ENCODE data around the gene CRHR1.
A peak's percentile ranks its signal among the peaks of the same experiment; 100 is the strongest.

The CRHR1 gene

DNA sequence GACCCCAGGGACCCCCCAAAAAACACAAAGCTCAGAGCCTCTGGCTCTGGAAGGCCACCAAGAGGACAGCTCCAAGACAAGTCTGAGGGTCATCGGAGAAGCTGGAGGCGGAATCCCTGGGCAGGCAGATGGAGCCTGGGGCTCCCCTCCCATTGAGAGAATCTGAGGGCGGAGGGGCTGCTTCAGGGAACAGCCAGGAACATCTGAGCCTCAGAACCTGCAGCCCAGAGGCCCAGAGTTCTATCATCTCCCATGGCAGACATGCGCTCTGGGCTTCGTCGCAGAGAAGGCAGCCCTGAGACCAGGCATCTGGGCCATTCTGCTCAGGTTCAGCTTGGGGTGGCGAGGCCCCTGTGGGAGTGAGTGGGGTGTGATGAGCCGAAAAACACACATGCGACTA, 53.5 kb downstream of the CRHR1 start:
- ATAC-seq (no peak), DNase-seq (no peak)
- H3K27me3 Mint-ChIP-seq = peaks cover 8% of the 10 kb centered on the region
- no peaks in the 10 kb centered on the region for H3K4me1 Mint-ChIP-seq
- H3K27ac Mint-ChIP-seq = no peak overlapping the region
- H3K4me3 Mint-ChIP-seq = no peak overlapping the region
- H3K9me3 Mint-ChIP-seq = no peaks in the 10 kb centered on the region

- Mint-ChIP-seq H3K4me1 (no peaks in the 10 kb centered on the region), H3K27me3 (peaks cover 8% of the 10 kb centered on the region), H3K4me3 (no peak overlapping the region), H3K27ac (peak overlapping the region in 1 of 2 donors; percentile 77), H3K9me3 (no peaks in the 10 kb centered on the region)
- DNase-seq = no peak
- no peak for ATAC-seq
Measured at GRCh38 chr17:45838751-45839295, 54.7 kb downstream of the CRHR1 start.

GRCh38 chr17:45839442-45839841, 55.3 kb downstream of the CRHR1 start:
- ATAC-seq (no peak), DNase-seq (no peak)
- Mint-ChIP-seq H3K4me3 (no peak overlapping the region), H3K27me3 (peaks cover 8% of the 10 kb centered on the region), H3K9me3 (no peaks in the 10 kb centered on the region), H3K4me1 (no peaks in the 10 kb centered on the region), H3K27ac (no peak overlapping the region)

- H3K4me3 Mint-ChIP-seq = no peak overlapping the region
- ATAC-seq = no peak
- no peak for DNase-seq
- peaks cover 1% of the 10 kb centered on the region for H3K27me3 Mint-ChIP-seq
- H3K27ac Mint-ChIP-seq = no peak overlapping the region
- no peaks in the 10 kb centered on the region for H3K4me1 Mint-ChIP-seq
- no peaks in the 10 kb centered on the region for H3K9me3 Mint-ChIP-seq
Measured at GRCh38 chr17:45841186-45841585, 57.1 kb downstream of the CRHR1 start.

GRCh38 chr17:45841883-45842525, 57.9 kb downstream of the CRHR1 start:
- H3K4me1 Mint-ChIP-seq = no peaks in the 10 kb centered on the region
- DNase-seq = no peak

DNA sequence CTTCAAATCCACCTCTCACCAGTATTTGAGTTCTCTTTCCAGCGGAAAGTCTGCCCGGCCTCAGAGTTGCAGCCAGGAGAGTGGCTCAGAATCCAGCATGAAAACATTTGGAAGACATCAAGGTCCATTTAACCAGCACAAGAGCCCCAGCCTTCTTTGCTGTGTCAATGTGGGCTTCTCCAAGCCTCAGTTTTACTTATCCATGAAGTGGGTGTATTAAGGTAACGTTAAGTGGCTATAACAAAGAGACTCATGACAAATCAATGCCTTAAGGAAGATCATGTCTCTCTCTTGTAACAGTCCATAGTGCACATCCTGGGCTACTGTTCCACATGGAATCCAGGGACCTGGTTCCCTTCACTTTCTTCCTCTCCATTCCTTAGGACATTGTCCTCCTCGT, 59.6 kb downstream of the CRHR1 start:
- no peak for ATAC-seq
- Mint-ChIP-seq H3K9me3 (no peaks in the 10 kb centered on the region), H3K27ac (no peak overlapping the region), H3K4me3 (no peak overlapping the region), H3K4me1 (no peaks in the 10 kb centered on the region), H3K27me3 (no peaks in the 10 kb centered on the region)
- no peak for DNase-seq

More at GRCh38 chr17:45841883-45842525, 57.9 kb downstream of the CRHR1 start:
- H3K4me3 Mint-ChIP-seq = no peak overlapping the region
- no peaks in the 10 kb centered on the region for H3K9me3 Mint-ChIP-seq
- no peak for ATAC-seq
- no peak overlapping the region for H3K27ac Mint-ChIP-seq
- H3K27me3 Mint-ChIP-seq = no peaks in the 10 kb centered on the region

DNA sequence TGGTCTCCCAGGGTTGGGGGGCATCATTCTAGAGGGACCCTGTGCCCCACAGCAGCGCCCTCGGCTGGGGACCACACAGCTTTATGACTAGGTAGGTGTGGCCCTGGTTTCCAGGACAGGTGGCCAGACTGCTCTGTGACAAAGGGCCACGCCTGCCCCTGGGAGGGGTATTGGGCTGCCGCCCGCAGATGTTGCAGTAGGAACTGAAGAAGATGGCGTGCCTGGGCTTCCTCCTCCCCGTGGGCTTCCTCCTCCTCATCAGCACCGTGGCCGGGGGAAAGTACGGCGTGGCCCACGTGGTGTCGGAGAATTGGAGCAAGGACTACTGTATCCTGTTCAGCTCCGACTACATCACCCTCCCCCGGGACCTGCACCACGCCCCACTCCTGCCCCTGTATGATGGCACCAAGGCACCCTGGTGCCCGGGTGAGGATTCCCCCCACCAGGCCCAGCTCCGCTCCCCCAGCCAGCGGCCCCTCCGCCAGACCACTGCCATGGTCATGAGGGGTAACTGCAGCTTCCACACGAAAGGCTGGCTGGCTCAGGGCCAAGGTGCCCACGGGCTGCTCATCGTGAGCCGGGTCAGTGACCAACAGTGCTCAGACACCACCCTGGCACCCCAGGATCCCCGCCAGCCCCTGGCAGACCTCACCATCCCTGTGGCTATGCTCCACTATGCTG, 60.7 kb downstream of the CRHR1 start, which contains the start of gene SPPL2C:
TSS of gene SPPL2C (plus strand) at position 187 of the 681 bp plus-strand sequence. CDS start at position 213, 26 bp downstream.
- Mint-ChIP-seq H3K4me1 (no peaks in the 10 kb centered on the region), H3K4me3 (no peak within 1 kb of the TSS), H3K27me3 (no peaks in the 10 kb centered on the region), H3K9me3 (no peaks in the 10 kb centered on the region), H3K27ac (no peak within 1 kb of the TSS)
- DNase-seq = no peak
- ATAC-seq = peak; percentile 33

DNA sequence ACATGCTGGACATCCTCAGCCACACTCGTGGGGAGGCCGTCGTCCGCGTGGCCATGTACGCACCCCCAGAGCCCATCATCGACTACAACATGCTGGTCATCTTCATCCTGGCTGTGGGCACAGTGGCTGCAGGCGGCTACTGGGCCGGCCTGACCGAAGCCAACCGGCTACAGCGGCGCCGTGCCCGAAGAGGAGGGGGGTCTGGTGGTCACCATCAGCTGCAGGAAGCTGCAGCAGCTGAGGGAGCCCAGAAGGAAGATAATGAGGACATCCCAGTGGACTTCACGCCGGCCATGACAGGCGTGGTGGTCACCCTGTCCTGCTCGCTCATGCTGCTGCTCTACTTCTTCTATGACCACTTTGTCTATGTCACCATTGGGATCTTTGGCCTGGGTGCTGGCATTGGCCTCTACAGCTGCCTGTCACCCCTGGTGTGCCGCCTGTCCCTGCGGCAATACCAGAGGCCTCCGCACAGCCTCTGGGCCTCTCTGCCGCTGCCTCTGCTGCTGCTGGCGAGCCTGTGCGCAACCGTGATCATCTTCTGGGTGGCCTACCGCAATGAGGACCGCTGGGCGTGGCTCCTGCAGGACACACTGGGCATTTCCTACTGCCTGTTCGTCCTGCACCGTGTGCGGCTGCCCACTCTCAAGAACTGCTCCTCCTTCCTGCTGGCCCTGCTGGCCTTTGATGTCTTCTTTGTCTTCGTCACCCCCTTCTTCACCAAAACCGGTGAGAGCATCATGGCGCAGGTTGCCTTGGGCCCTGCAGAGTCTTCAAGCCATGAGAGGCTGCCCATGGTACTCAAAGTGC, 61.5 kb downstream of the CRHR1 start:
- DNase-seq (no peak), ATAC-seq (no peak)
- Mint-ChIP-seq H3K9me3 (no peaks in the 10 kb centered on the region), H3K27ac (no peak overlapping the region), H3K4me1 (no peaks in the 10 kb centered on the region), H3K27me3 (no peaks in the 10 kb centered on the region), H3K4me3 (no peak overlapping the region)

- Mint-ChIP-seq H3K4me1 (no peaks in the 10 kb centered on the region), H3K4me3 (no peak overlapping the region)
- ATAC-seq = no peak
Measured at GRCh38 chr17:45846223-45846622, 62.1 kb downstream of the CRHR1 start.

DNA sequence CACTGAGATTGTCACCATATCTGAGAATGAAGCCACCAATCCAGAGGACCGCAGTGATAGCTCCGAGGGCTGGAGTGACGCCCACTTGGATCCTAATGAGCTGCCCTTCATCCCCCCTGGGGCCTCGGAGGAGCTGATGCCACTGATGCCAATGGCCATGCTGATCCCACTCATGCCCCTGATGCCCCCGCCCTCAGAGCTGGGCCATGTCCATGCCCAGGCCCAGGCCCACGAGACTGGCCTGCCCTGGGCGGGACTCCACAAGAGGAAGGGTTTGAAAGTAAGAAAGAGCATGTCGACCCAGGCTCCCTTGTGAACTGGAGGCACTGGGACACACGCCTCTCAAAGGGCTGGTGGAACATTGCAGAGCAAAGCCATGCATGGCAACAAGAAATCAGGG, 62.5 kb downstream of the CRHR1 start:
- Mint-ChIP-seq H3K27ac (no peak overlapping the region), H3K9me3 (no peaks in the 10 kb centered on the region), H3K4me3 (no peak overlapping the region), H3K27me3 (peaks cover 8% of the 10 kb centered on the region), H3K4me1 (no peaks in the 10 kb centered on the region)
- DNase-seq (no peak), ATAC-seq (no peak)

More at GRCh38 chr17:45846223-45846622, 62.1 kb downstream of the CRHR1 start:
- DNase-seq = no peak
- peaks cover 4% of the 10 kb centered on the region for H3K27me3 Mint-ChIP-seq
- H3K27ac Mint-ChIP-seq = no peak overlapping the region
- H3K9me3 Mint-ChIP-seq = no peaks in the 10 kb centered on the region

DNA sequence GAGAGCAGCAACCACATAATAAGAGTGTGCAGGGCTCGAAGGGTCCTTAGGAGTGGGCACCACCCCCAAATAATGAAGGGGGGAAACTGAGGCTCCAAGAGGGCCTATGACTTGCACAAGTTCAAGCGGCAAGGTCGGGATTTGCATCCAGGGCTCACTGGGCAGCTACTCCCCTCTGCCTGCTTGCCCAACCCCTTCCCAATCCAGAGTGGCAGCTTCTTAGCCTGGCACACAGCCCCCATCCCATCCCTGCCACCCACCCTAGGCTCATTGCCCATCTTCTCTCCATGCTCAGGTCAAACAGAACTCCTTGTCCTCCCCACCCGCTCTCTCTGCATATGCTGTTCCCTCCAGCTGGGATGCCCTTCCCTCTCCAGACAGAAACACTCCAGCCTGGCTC, 63.0 kb downstream of the CRHR1 start:
- Mint-ChIP-seq H3K4me1 (no peaks in the 10 kb centered on the region), H3K4me3 (no peak overlapping the region)

GRCh38 chr17:45847747-45848146, 63.6 kb downstream of the CRHR1 start:
- H3K27ac Mint-ChIP-seq = no peak overlapping the region
- H3K27me3 Mint-ChIP-seq = peaks cover 17% of the 10 kb centered on the region
- ATAC-seq (no peak), DNase-seq (no peak)
- no peak overlapping the region for H3K4me3 Mint-ChIP-seq
- H3K9me3 Mint-ChIP-seq = no peaks in the 10 kb centered on the region
- no peaks in the 10 kb centered on the region for H3K4me1 Mint-ChIP-seq

More for the DNA sequence above, 63.0 kb downstream of the CRHR1 start:
- DNase-seq (no peak), ATAC-seq (no peak)
- no peaks in the 10 kb centered on the region for H3K9me3 Mint-ChIP-seq
- no peak overlapping the region for H3K27ac Mint-ChIP-seq
- H3K27me3 Mint-ChIP-seq = peaks cover 11% of the 10 kb centered on the region

DNA sequence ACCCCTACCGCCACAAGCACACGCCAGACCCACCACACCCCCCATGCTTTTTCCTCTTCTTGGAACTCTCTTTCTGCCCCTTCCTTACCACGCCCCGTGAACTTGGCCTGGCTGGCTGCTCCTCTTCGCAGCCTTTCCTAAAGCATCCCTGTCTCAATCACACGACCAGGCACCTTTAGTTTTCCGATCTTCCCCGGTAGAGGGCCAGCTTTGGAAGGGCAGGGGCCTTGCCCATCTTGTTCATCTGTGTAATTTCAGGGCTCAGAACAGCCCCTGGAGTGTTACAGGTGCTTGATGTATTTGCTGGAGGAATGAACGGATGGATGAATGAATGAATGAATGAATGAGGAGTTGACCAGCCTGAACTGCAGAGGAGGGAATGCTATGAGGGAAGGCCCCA, 64.3 kb downstream of the CRHR1 start:
- no peak overlapping the region for H3K4me3 Mint-ChIP-seq
- H3K27ac Mint-ChIP-seq = no peak overlapping the region
- DNase-seq = no peak
- H3K9me3 Mint-ChIP-seq = no peaks in the 10 kb centered on the region
- ATAC-seq = no peak
- H3K27me3 Mint-ChIP-seq = peaks cover 18% of the 10 kb centered on the region
- H3K4me1 Mint-ChIP-seq = no peaks in the 10 kb centered on the region

GRCh38 chr17:45848868-45849535, 64.9 kb downstream of the CRHR1 start:
- Mint-ChIP-seq H3K4me3 (no peak overlapping the region), H3K27ac (no peak overlapping the region), H3K27me3 (peaks cover 21% of the 10 kb centered on the region), H3K9me3 (no peaks in the 10 kb centered on the region), H3K4me1 (no peaks in the 10 kb centered on the region)
- ATAC-seq (no peak), DNase-seq (no peak)

- no peak overlapping the region for H3K4me3 Mint-ChIP-seq
Measured at GRCh38 chr17:45849536-45849990, 65.4 kb downstream of the CRHR1 start.

More at GRCh38 chr17:45849536-45849990, 65.4 kb downstream of the CRHR1 start:
- no peak for ATAC-seq
- no peak overlapping the region for H3K27ac Mint-ChIP-seq
- H3K4me1 Mint-ChIP-seq = no peaks in the 10 kb centered on the region
- no peaks in the 10 kb centered on the region for H3K9me3 Mint-ChIP-seq
- peaks cover 26% of the 10 kb centered on the region for H3K27me3 Mint-ChIP-seq
- DNase-seq = no peak
